Measurements from ENCODE around the gene TBC1D5.
A peak's percentile ranks its signal among the peaks of the same experiment; 100 is the strongest.

The TBC1D5 gene

DNA sequence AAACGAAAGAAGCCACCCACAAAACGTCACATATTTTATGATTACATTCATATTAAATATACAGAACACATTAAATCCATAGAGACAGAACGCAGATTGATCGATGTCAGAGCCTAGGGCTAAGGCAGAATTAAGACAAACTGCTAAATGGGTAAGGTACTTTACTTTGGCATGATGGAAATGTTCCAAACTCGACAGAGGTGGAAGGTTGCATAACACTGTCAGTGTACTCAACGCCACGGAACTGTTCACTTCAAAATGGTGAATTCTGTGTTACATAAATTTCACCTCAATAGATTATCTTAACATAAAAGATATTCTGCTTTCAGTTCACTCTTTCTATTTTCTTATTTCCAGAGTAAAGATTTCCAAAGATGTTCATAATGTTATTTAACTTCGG lies 158.4 kb downstream of the TBC1D5 start:
- no peak for FAIRE-seq

DNA sequence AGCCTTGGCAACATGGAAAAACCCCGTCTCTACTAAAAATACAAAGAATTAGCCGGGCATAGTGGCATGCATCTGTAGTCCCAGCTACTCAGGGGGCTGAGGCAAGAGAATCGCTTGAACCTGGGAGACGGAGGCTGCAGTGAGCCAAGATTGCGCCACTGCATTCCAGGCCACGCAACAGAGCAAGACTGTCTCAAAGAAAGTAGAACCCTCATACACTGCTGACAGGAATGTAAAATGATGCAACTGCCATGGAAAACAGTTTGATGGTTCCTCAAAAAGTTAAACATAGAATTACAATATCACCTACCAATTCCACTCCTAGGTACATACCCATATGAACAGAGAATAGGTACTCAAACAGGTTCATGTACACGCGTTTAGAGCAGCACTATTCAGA lies 158.9 kb downstream of the TBC1D5 start:
- no peak for FAIRE-seq

DNA sequence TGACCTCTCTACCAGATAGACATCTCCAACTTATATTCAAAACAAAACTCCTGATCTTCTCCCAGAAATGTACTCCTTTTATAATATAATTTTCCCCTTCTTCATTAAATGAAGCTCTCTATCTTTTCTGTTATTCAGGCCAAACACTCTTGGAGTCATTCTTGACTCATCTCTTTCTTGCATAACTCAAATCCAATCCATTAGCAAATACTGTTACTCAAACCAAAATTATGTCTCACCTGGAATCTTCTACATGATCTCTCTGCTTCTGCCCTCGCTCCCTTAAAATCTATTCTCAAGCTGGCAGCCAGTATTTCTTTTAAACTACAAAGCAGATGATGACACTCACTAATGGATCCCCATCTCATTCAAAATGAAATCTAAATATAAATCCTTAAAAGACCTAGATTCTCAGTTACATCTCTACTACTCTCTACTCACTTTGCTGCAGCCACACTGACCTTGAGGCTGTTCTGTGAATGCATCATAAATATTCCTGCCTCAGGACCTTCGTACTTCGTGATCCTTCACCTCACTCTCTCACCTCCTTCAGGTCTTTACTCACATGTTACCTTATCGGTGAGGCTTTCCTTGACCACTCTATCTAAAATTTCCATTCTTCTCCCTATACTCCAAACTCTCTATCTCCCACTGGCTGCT lies 160.9 kb downstream of the TBC1D5 start:
- no peak for FAIRE-seq

DNA sequence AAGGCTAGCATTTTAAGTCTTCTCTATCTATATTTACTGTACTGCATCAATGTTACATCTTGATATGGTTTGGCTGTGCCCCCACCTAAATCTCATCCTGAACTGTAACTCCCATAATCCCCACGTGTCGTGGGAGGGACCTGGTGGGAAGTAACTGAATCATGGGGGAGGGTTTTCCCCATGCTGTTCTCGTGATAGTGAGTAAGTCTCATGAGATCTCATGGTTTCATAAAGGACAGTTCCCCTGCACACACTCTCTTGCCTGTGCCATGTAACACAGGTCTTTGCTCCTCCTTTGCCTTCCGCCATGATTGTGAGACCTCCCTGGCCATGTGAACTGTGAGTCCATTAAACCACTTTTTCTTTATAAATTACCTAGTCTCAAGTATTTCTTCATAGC lies 161.5 kb downstream of the TBC1D5 start:
- no peak for FAIRE-seq

DNA sequence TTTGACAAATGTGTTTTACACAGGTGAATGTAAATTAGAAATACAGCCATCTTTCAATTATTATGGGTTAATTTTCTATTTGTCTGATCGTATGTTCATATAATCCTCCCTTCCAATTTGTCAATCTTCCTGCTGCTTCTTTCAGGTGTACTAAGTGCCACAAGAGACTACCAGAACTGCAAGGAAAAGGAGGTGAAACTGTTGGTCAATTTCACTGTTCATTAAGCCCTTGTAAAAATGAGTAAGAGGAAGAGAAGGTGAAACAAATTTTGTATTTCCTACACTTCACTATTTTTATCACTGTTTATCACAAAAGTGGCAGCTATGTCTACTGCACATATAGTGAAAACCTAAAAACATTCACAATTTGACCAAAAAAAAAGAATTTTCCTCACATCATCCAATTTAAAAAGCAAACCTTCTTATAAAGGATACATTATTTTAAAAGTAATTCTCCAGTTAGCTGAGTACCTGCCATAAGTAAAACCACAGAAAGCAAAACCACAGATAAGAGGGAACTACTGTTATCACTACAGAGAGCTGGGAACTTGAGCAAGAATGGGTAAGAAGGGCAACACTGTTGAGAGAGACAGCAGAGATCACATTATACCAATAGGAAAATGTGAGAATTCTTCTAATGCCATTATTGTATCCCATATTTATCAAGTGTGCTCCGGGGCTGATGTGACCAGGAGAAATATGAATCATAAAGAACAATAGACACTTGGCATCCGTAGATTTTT lies 163.0 kb downstream of the TBC1D5 start:
- no peak for FAIRE-seq

DNA sequence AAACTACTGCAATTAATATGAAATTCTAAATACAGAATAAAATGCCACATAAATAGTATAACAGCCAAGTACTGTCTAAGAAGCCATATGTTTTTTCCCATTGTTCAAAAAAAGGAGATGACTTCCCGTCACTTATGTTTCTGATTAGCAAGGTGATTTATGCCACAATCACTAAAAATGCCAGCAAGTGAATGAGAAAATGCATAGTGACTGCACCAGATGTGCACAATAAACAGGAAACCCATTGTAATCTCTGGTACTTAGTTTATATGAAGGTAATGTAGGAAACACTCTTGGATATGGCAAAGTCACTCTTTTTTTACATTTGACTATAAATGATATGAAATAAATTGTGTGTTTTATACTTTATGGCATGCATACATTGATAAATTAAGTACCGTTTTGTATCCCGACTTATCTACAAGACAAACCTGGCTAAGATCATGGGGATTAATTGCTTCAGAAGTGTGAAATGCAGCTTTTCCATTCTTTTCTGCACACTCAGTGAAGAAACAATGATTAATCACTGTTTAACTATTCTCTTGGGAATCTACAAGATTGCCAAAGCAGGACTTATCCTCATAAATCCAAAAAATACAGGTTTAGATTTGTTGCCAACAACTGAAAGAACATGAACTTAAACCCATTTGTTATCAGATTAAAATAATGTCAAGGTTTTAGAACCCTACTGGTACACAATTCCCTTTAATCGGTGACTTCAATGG lies 164.5 kb downstream of the TBC1D5 start:
- FAIRE-seq: no peak

DNA sequence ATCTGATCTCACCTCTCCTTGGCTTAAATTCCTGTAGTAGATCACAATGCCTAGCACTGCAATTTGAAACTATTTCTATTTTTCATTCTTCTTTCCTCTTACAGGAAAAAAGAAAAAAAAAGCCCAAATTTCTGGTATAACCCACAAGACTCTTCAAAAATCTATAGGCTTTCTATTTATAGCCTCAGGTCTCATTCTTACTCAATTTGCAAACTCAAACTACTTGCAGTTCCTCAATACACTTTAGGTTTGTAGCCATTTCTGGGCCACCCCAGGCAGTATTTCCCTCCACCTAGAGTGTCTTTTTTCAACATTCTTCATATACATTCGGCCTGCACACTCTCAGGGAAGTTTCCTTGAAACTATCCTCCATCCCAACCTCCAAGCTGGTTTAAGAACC lies 169.0 kb downstream of the TBC1D5 start:
- FAIRE-seq: no peak

DNA sequence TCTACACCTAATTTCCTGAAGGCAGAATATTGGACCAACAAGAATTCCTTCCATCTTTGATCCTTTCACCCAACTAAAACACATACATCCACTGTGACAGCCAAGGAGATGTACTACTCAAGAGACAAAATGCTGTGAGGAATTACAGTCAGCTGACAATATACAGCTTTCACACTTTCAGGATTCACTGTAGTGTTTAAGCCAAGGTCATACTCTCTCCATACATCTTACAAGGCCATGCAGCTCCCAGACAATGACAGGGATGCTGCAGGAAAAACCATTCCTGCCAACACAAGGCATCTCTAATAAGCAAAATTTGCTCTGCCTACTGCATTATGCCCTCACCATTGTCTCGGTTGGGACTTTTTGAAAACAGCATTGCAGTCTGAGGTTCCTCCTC lies 170.7 kb downstream of the TBC1D5 start:
- no peak for FAIRE-seq

DNA sequence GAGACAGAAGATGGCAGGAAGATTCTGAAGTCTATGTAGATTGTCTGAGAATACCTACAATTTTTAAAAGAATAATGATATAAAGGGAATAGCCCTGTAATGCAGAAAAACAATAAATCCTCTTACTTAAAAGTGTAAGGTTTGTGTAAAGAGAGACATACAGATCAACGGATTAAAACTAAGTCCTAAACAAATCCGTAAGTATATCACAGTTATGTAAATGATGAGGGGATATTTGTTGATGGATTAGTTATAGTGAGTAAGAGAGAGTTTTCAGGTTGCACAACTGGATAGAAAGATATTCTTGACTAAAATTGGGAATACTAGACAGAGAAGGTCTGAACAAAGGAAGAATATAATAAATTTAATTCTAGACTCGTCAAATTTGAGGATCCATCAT lies 179.6 kb downstream of the TBC1D5 start:
- no peak for FAIRE-seq

DNA sequence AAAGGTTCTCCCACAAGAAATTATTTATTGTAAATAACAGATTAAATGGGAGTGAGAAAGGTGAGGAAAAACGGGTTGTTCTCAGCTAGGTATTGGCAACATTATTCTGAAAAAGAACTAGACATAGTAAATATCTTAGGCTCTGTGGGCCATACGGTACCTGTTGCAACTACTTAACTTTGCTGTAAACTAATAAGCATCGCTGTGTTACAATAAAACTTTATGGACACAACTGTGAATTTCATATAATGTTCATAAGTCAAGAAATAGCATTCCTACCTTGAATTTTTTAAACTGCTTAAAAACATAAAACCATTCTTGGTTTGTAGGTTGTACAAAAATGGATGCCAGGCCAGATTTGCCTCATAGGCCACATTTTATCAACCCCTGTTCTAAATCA lies 183.9 kb downstream of the TBC1D5 start:
- FAIRE-seq: no peak

DNA sequence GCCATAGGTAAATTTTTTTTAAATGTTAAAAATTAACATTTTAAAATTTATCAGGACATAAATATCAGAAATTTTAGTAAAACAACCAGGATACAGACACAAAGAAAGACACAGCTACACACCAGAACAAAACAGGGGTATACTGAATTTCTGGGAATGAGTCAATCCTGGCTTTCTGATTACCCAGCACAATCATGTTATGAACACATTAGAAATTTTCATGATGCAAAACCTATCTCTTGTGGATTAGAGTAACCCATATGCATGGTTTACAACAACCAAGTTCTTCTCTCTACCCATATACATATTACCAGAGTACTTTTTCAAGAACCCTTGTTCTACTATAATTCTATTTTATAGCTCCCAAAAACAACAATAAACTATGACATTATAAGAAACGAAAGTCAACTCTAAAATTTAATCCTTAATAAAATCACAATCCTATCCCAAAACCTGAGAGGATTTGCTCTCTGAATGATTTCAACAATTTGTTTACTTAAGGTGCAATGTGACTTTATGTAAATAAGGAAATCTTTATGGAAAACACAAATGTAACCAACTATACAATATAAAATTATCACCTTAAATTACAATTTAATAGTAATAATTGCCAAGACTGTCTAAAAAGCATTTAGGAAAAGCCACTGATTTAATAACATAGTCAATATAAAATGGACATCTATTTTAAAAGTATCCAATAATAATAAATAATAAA lies 184.5 kb downstream of the TBC1D5 start:
- peak; percentile 33 for FAIRE-seq

DNA sequence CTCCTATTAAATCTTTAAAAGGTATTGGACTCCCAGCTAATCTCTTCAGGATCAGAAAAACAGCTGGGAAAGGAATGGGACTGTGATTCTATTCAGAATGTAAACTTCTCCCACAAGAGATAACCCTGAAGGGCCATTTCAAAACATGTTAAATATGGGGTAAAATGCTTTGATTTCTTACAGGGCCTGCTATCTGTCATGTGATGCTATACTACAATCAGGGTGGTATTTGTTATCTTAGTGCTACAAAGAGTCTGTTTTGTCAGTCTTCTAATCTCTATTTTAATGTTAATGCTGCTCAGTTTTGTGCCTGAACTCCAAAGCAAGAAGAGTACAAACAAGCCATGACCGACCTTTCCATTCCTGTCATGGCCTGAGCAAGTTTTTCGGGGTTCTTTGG lies 186.9 kb downstream of the TBC1D5 start:
- FAIRE-seq: no peak

DNA sequence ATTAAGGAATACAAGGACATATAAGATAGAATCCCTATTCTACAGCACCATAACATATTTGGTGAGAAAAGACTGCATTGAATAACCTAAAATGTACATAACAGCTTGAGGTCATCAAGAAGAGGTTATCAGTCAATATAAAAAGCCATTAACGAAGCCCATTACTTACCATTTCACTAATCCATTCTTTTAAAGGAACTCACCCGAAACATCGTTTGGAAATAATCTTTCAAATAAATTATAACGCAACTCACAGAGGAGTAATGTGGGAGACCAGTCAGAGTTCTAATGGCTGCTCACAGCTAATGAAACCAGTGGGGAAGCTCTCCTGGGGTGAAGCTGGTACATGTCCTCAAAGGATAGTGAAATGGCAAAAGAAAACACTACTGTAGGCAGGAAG lies 188.4 kb downstream of the TBC1D5 start:
- FAIRE-seq: no peak

DNA sequence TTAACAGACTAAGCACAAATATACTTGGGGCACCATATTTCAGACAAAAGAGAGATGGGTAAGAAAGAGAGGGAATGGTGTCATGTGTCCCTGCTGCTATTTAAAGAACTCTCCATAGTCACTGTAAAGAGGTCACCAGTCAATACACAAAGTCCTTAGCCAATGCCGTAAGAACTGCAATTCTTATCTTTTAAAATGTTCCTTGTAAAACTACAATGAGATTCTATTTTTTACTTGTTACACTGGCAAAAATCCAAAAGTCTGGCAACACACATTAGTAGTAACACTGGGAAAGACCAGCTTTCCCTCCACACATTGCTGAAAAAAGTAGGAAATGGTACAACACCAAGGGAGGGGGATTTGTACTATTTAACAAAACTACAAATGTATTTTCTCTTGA lies 189.4 kb downstream of the TBC1D5 start:
- no peak for FAIRE-seq

DNA sequence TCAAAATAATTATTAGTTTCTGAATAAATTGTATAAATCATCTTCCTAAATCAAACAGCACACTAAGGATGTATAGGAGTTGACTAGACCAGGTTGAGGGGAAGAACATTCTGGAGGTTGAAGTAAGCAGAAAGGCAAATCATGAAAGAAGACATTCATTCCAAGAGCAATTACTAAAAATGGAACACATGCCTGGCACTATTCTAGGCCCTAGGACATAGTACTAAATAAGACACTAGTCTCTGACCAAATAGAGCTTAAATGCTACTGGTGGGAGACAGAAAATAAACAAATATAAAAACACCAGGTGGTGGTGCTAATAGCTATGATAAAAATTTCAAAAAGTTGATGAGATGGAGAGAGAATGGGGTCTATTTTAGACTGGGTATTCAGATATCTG lies 190.1 kb downstream of the TBC1D5 start:
- FAIRE-seq: no peak

DNA sequence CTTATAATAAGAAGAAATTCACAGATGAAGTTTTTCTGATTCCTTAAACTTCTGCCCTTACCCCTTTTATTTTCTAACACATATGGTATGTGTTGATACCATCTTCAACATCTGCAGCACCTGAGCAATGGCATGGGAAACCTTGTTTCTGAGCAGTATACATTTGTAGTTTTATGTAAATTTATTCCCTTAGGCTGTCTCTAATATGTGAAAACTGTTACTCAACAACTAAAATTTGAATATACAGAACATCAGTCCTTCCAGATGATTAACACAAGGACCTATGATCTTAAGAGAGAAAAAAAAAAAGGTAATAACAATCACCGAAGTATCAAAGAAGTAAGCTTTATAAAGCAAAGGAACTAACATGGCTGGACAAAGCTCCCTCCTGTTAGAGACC lies 190.5 kb downstream of the TBC1D5 start:
- no peak for FAIRE-seq

DNA sequence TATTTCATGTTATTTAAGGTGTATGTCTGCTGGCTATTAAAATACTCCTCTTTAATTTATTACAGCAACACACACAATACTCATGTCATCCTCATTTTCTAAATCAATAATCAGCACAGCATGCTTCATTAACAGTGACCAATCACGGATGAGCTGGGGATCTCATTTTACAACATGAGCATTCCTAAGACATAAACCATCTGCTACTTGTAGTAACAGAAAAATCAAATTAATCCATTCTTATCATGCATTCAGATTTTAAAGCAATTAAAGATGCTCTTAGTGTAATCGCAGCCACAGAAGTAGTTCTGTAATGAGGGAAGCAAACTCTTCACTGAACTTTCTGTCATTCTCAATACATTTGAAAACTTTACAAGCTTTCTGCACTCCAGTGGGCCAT lies 191.1 kb downstream of the TBC1D5 start:
- no peak for FAIRE-seq

DNA sequence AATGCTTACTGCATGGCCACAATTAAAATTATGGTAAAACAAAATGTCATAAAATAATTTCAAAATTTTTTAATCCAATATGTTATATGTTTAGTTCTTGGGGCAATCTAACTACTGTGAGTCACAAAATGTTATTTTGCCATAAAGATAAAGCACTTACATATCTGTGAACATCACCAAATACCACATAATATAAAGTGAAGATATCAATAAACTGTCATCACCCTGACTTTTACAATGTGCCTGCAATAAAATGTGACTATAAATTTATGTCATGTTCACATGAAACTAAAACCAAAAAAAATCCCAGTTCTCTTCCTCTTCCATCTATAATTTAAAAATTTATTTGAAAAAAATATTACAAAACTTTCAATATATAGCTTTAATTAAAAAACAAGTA lies 191.8 kb downstream of the TBC1D5 start:
- FAIRE-seq: peak; percentile 70

DNA sequence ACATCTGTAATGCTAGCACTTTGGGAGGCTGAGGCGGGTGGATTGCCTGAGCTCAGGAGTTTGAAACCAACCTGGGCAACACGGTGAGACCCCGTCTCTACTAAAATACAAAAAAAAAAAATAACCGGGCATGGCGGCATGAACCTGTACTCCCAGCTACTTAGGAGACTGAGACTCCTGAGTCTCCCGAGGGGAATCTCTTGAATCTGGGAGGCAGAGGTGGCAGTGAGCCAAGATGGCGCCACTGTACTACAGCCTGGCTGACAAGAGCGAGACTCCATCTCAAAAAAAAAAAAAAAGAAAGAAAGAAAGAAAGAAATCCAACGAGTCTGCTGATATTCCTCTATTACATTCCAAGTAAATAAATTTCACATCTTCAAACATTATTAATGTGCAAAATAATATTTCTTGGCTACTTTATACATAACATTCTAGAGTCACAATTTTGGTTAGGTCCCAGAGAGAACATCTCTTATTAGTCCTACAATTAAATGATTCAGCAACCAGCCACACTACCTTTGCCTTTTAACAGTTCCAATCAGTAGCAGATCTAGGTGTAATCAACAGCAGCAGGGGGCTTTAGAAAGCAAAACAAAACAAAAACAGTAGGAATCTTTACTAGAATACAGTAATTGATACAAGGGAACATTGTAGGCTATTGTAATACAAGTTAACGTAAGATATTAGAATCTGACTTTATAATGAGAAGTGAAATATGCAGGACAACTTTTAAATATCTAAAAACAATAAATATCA lies 195.8 kb downstream of the TBC1D5 start:
- no peak for FAIRE-seq

DNA sequence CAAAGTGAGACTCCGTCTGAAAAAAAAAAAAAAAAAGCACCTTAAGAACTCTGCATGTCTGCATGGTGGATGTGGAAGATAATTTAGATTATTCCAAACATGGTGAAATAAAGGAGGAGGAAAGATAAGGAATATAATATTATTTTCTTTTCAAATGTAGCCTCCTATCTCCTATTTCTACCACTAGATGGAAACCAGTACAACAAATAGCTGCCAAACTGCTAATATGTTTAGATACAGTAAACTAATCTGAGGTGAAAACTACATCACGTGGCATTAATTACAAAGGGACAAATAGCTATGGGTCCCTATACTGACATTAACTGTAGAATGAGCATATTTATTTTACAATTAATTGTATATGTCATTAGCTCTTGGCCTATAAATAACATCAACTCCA lies 197.8 kb downstream of the TBC1D5 start:
- no peak for FAIRE-seq

DNA sequence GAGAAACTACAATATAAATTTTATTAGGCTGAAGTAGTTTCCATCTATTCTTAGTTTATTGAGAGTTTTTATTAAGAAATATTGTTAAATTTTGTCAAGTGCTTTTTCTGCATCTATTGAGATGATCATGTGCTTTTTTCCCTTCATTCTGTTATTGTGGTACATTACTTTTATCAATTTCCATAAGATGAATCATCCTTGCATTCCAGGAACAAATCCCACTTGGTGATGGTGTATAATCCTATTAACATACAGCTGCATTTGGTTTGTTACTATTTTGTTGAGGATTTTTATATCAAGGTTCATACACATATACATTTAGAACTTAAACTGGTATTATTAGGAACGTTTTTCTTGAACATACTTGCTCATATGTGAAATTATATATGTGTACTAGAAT lies 199.8 kb downstream of the TBC1D5 start:
- FAIRE-seq: no peak

DNA sequence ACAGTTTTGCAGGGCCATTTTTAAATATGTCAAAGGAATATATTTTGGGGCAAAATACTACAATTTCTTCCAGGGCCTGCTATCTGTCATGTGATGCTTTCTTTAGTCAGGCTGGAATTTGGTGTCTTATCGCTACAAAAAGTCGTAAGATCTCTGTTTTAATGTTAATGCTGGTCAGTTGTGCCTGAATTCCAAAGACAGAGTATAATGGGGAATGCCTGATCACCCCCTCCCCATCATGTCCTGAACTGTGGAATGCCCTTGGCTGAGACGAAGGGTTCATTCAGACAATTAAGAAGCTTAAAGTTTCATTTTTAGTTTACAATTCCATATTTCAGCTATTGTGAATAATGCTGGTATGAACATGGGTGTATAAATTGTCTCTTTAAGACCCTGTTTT lies 203.0 kb downstream of the TBC1D5 start:
- FAIRE-seq: no peak

DNA sequence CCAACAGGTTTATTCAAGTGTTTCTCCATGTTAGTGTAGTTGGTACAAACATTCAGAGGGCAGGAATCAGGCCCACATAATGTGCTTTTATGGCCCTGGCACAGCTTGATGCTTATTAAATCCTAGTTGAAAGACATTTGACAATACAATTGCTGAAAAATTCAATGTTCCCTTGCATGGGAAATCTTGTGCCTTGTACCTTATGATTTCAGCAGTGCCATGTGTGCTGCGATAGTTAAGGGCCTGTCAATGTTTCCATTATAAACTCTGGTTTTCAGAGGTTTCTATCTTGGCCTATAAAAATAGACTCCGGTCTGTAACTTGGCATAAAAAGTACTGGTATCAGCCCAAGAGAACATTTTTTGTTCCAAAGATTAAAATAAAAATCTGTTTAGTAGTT lies 207.2 kb downstream of the TBC1D5 start:
- no peak for FAIRE-seq
